ENCODE measurements around the gene TMEM50B.

DNA sequence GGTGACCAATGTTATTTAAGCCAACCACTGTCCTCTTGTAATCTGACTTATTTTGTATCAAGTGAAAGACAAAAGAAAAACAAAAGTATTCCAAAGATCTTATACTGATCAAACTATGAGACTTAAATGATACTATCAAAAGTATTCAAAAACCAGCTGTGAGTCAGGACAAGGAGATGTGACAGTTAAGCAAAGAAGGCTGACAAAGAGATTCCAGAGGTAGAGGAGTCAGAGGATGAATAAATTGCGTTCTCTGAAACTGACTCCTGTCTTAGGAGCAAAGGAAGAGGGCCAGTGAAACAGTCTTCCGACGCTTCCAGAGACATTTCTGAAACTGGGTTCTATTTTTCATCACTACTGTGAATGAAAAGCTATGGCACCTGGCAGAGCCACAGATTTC lies 20.9 kb downstream of the TMEM50B start:
- TF ChIP-seq, protein P1, sequence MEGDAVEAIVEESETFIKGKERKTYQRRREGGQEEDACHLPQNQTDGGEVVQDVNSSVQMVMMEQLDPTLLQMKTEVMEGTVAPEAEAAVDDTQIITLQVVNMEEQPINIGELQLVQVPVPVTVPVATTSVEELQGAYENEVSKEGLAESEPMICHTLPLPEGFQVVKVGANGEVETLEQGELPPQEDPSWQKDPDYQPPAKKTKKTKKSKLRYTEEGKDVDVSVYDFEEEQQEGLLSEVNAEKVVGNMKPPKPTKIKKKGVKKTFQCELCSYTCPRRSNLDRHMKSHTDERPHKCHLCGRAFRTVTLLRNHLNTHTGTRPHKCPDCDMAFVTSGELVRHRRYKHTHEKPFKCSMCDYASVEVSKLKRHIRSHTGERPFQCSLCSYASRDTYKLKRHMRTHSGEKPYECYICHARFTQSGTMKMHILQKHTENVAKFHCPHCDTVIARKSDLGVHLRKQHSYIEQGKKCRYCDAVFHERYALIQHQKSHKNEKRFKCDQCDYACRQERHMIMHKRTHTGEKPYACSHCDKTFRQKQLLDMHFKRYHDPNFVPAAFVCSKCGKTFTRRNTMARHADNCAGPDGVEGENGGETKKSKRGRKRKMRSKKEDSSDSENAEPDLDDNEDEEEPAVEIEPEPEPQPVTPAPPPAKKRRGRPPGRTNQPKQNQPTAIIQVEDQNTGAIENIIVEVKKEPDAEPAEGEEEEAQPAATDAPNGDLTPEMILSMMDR (IDR thresholded peaks at IDR 0.05) = no peak
- TF ChIP-seq POLR2A (IDR thresholded peaks at IDR 0.05) = no peak

Measured in uterus (tissue), 2 donors.